Urinary bladder (tissue), 4 donors: Measurements from ENCODE around the gene ANKH. TPM values are rescaled to one million over a fixed set of nuclear protein-coding genes. Genes with fewer than 3 reads are reported as not detected.

ENCODE experiments used
- DNase-seq: peaks from one replicate; pipeline ENCODE4 v3.0.0-alpha.2; 2015; ENCODE audit errors: extremely low spot score
- H3K27ac ChIP-seq: one replicate; pipeline ENCODE4 v1.5.1; 2013; ENCODE audit warnings: low read depth, mild to moderate bottlenecking, moderate library complexity
- H3K36me3 ChIP-seq: one replicate; pipeline ENCODE4 v1.6.1; 2013; ENCODE audit warnings: mild to moderate bottlenecking, moderate library complexity; ENCODE audit not compliant: insufficient read depth
- H3K4me1 ChIP-seq: one replicate; pipeline ENCODE4 v1.6.1; 2013; ENCODE audit warnings: mild to moderate bottlenecking, moderate library complexity; ENCODE audit not compliant: insufficient read depth
- H3K4me3 ChIP-seq: one replicate; pipeline ENCODE4 v1.5.1; 2013; ENCODE audit warnings: low read depth, low read length
- WGBS: extraction: QIAGEN DNeasy Blood & Tissue Kit; methylation state at CpG from one replicate; pipeline ENCODE4 v1.1.7; 2013; 5-methylcytosine and 5-hydroxymethylcytosine counted together
- polyA plus RNA-seq: library from polyadenylated mRNA; stranded (reverse); fragments of 200-250 nt; gene quantifications from one replicate; pipeline ENCODE4 v1.2.3, GENCODE V29; 2013
- total RNA-seq: library from RNA; depleted of rRNA; stranded (reverse); fragments of >200 nt; gene quantifications from one replicate; pipeline ENCODE4 v1.2.3, GENCODE V29; 2014
- donor health status: healthy with polysubstance abuse.
- donor health status: healthy.

ANKH gene
- total and polyA plus RNA-seq, 2 donors = 18.1 to 23.0 TPM

DNA sequence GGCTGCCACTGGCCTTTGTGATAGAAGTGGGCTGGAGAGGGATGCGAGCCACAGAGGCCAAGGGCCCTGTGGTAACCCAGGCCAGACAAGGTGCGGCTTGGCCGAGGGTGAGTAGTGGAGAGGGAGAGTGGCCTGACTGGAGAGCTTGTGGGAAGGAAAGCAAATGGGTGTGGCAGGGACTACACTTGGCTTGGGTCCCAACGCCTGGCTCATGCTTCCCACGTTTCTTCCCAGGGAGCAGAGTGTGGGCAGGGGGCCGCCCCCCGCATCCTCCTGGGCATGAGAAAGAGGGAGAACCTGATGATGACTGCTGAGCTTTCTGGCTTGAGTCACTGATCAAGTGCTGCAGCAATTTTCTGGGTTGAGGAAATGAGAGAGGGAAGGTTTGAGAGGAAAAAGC is 95.7 kb downstream of the ANKH start:
- WGBS = 78% methylated on average over 7 of the region's 7 CpGs
- Histone ChIP-seq H3K4me1 (no peaks in the 10 kb centered on the region), H3K36me3 (no peaks in the 10 kb centered on the region), H3K4me3 (no peak overlapping the region), H3K27ac (no peak overlapping the region)
- no peak for DNase-seq

DNA sequence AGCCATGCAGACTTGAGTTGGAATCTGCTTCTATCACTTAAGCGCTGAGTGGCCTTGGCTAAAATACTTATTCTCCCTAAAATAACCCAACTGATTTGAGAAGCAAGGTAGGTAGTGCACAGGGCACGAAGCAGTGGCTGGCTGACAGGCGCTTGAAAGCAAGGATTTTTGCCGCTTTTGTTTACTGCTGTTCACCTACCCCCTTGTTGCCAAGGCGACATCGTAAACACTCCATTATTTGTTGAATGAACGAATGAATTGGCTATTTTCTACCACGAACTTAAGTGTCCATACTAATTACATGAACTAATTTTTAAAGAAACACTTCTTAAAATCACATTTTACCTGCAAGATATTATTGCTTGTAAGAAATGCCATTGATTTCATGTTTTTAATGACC is 98.0 kb downstream of the ANKH start:
- no peak overlapping the region for H3K27ac ChIP-seq
- WGBS = 84% methylated on average over 8 of the region's 8 CpGs
- H3K4me1 ChIP-seq = no peaks in the 10 kb centered on the region

DNA sequence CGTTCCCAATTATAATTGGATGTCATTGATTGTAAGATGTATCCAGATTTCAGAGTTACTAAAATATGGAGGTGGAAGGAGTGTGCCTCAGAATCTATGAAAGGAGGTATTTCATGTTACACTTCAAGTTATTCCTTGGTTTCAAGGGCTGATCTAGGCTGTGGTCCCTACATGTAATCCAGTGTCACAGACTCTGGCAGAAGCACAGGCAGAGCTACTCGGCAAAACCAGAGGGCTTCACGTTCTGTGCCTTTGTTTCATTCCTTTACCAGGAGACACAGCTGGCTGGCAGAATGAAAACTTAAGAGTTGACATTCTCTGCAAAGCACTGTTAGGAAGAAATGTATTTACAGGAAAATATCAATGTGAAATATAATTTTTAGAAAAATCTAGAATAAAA is 99.6 kb downstream of the ANKH start:
- H3K4me3 ChIP-seq = no peak overlapping the region
- 96% methylated on average over 3 of the region's 3 CpGs for WGBS
- H3K4me1 ChIP-seq = peaks cover 1% of the 10 kb centered on the region
- H3K27ac ChIP-seq = no peak overlapping the region
- no peaks in the 10 kb centered on the region for H3K36me3 ChIP-seq
- DNase-seq = no peak

More for the DNA sequence above, 98.0 kb downstream of the ANKH start:
- no peak for DNase-seq
- no peak overlapping the region for H3K4me3 ChIP-seq
- H3K36me3 ChIP-seq = no peaks in the 10 kb centered on the region

- DNase-seq = no peak
- Histone ChIP-seq H3K27ac (no peak overlapping the region), H3K36me3 (no peaks in the 10 kb centered on the region), H3K4me1 (peaks cover 1% of the 10 kb centered on the region), H3K4me3 (no peak overlapping the region)
- WGBS = 96% methylated on average over 3 of the region's 3 CpGs
Measured at GRCh38 chr5:14771189-14771588, 100.4 kb downstream of the ANKH start.

DNA sequence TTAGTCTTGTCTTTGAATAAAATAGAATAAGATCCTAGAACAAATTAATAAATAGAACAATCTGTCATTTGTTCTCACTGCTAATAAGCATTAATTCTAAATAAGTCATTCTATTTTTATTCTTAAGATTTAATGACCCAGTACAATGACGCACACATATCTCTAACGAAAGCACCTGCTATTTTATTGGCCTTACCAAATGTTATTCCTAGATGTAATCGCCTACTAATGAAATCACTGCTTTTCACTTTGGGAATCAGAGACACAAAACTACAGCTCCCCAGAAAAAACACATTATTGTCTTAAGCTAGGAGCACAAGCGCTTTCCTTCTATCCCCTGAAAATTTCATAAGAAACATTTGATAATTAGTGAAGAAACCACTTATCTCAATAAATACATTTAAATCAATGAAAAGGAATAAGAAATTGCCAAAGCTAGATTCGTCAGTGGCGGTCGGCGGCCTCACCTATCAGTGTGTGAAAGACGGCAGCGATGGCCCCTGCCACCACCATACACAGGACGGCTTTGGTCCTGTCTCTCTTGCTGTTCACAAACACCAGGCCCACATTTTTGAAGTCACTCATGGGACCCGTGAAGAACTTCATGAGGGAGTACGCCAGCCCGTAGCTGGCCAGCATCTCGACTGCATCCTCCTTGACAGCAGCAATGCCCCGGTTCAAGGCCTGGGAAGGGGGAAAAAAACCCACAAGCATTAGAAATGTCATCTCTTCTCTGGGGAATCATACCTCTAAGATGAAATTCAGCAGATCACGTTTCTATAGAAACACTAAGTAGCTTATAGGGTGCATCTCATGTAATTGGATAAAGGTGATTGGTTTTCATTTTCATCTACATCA is 102.8 kb downstream of the ANKH start:
- WGBS = 93% methylated on average over 17 of the region's 17 CpGs

GRCh38 chr5:14767735-14768507 is 103.7 kb downstream of the ANKH start:
- no peak overlapping the region for H3K4me3 ChIP-seq
- H3K36me3 ChIP-seq = no peaks in the 10 kb centered on the region
- peaks cover 1% of the 10 kb centered on the region for H3K4me1 ChIP-seq
- H3K27ac ChIP-seq = no peak overlapping the region
- 63% methylated on average over 8 of the region's 8 CpGs for WGBS
- DNase-seq = no peak

More for the DNA sequence above, 102.8 kb downstream of the ANKH start:
- DNase-seq = no peak
- no peaks in the 10 kb centered on the region for H3K36me3 ChIP-seq
- H3K4me1 ChIP-seq = peaks cover 1% of the 10 kb centered on the region
- no peak overlapping the region for H3K27ac ChIP-seq
- H3K4me3 ChIP-seq = no peak overlapping the region

- no peak overlapping the region for H3K4me3 ChIP-seq
- DNase-seq = no peak
- no peaks in the 10 kb centered on the region for H3K36me3 ChIP-seq
- WGBS = 91% methylated on average over 5 of the region's 5 CpGs
- no peak overlapping the region for H3K27ac ChIP-seq
- H3K4me1 ChIP-seq = peaks cover 1% of the 10 kb centered on the region
Measured at GRCh38 chr5:14767053-14767452, 104.5 kb downstream of the ANKH start.

DNA sequence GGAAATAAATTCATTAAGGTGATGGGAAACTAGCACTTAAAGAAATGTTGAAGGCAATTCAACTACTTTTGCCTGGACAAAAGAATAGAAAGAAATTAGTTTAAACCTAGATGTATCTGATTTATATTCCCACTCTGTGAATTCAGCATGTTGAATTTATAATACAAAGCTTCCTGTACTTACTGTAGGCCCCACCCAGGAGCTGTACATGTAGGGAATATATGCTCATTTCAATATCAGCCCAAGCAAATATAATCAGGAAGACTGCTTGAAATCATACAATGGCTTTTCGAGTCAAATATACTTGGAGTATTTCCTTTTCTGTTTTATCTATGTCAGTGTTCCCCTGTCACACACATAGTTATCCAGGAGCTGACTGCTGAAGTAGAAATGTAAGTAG is 105.0 kb downstream of the ANKH start:
- 84% methylated on average over 1 of the region's 1 CpG for WGBS
- H3K27ac ChIP-seq = no peak overlapping the region
- no peak for DNase-seq

DNA sequence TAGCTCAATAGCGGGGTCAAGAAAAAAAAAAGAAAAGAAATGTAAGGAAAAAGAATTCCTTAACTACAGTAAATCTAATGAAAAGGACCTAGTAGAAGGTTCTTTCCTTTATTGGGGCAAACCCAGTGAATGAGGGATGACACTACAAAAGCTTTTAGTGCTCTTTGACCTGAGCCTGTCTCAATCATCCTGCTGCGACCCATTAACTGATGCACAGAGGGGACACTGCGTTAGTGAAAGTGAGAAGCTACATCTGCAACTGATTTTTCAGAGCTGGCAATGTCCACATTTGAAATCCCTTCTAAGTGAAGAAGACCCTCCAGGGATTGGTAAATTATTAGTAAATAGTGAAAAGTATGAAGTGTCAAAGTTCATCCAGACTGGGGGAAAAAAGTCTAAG is 106.0 kb downstream of the ANKH start:
- no peak overlapping the region for H3K27ac ChIP-seq
- H3K4me3 ChIP-seq = no peak overlapping the region
- H3K36me3 ChIP-seq = no peaks in the 10 kb centered on the region
- 67% methylated on average over 3 of the region's 3 CpGs for WGBS
- no peak for DNase-seq
- peaks cover 1% of the 10 kb centered on the region for H3K4me1 ChIP-seq

More for the DNA sequence above, 105.0 kb downstream of the ANKH start:
- Histone ChIP-seq H3K36me3 (no peaks in the 10 kb centered on the region), H3K4me1 (peaks cover 1% of the 10 kb centered on the region), H3K4me3 (no peak overlapping the region)

GRCh38 chr5:14762549-14763216 is 108.9 kb downstream of the ANKH start:
- no peak for DNase-seq
- Histone ChIP-seq H3K27ac (no peak overlapping the region), H3K36me3 (no peaks in the 10 kb centered on the region), H3K4me1 (peaks cover 1% of the 10 kb centered on the region), H3K4me3 (no peak overlapping the region)
- WGBS = 91% methylated on average over 4 of the region's 4 CpGs

DNA sequence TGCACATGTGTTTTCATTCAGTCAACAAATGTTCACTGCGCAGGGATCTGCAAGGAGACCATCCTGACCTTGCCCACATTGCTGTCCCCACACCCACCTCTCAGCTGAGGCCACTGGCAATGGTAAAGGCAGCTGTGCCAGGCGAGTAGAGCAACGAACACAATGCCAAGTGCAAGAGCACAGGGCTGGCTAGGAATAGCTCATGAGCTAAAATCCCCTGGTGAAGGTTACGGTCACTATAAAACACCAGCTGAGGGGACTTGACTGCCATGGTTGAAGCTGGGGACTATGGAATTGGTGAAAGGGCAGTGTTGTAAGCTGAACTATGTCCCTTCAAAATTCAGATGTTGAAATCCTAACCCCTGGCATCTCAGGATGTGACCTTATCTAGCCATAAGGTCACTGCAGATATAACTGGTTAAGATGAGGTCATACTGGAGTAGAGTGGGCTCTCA is 111.0 kb downstream of the ANKH start:
- Histone ChIP-seq H3K4me3 (no peak overlapping the region), H3K27ac (no peak overlapping the region), H3K4me1 (no peaks in the 10 kb centered on the region), H3K36me3 (no peaks in the 10 kb centered on the region)
- WGBS = 89% methylated on average over 4 of the region's 4 CpGs
- DNase-seq = no peak

DNA sequence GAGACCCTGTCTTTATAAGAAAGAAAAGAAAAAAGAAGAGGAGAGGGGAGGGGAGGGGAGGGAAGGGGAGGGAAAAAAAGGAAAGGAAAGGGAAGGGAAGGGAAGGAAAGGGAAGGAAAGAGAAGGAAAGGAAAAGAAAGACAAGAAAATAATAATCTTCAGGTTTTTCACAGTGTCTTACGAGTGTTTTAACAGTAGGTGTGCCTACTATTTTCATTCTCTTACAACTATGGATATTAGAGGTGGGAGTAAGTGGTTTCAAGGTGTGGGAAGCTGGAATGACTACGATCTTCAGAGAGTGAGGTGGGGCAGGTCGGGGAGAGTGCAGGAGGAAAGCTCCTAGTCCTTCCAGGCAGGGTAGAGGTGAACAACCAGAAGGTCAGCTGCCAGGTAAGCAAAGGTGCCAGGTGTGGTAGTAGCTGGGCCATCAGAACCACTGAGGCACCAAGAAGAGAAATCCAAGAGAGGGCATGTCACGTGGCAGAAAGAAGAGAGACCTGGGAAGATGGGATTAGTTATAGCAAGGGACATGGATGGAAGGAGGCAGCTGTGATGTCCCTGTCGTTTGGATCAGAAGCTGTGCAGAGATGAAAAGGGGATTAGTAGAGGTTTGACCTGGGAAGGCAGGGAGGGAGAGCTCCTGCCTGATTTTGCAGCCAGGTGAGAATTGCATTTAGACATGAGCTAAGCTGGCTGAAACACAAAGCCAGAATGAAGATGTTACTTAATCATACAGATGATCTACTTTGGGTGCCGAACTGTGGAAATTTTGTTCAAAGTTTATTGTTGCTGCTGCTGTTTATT is 111.6 kb downstream of the ANKH start:
- DNase-seq = no peak
- Histone ChIP-seq H3K4me1 (no peaks in the 10 kb centered on the region), H3K4me3 (no peak overlapping the region), H3K27ac (no peak overlapping the region), H3K36me3 (no peaks in the 10 kb centered on the region)
- 83% methylated on average over 6 of the region's 6 CpGs for WGBS

GRCh38 chr5:14757850-14758249 is 113.7 kb downstream of the ANKH start:
- 90% methylated on average over 9 of the region's 9 CpGs for WGBS
- no peak overlapping the region for H3K4me3 ChIP-seq
- no peak for DNase-seq
- no peaks in the 10 kb centered on the region for H3K4me1 ChIP-seq
- no peak overlapping the region for H3K27ac ChIP-seq
- no peaks in the 10 kb centered on the region for H3K36me3 ChIP-seq
